ENCODE measurements around the gene SLC10A1. TPM values are rescaled to one million over a fixed set of nuclear protein-coding genes. Genes with fewer than 3 reads are reported as not detected.

SLC10A1 gene
- total RNA-seq, 4 donors from 2014 or later = not detected

GRCh38 chr14:69780952-69781351, 16.1 kb downstream of the SLC10A1 start:
- no peak for TF ChIP-seq CTCF (IDR thresholded peaks at IDR 0.05)
- ATAC-seq (ENCODE audit: low FRiP score) (no peak), DNase-seq (ENCODE audit: low spot score) (no peak)

- TF ChIP-seq CTCF (IDR thresholded peaks at IDR 0.05) = no peak
- no peak for ATAC-seq (ENCODE audit: low FRiP score)
- DNase-seq (ENCODE audit: low spot score) = no peak
Observed at GRCh38 chr14:69780092-69780491, 16.9 kb downstream of the SLC10A1 start.

- no peak for TF ChIP-seq CTCF (IDR thresholded peaks at IDR 0.05)
- ATAC-seq (ENCODE audit: low FRiP score) (no peak), DNase-seq (ENCODE audit: low spot score) (no peak)
Observed at GRCh38 chr14:69779088-69779487, 18.0 kb downstream of the SLC10A1 start.

GRCh38 chr14:69776875-69777453, 20.1 kb downstream of the SLC10A1 start:
- TF ChIP-seq CTCF (IDR thresholded peaks at IDR 0.05) = no peak
- DNase-seq (ENCODE audit: low spot score) (no peak), ATAC-seq (ENCODE audit: low FRiP score) (no peak)

GRCh38 chr14:69775012-69775411, 22.0 kb downstream of the SLC10A1 start:
- TF ChIP-seq CTCF (IDR thresholded peaks at IDR 0.05) = no peak
- ATAC-seq (ENCODE audit: low FRiP score) = no peak

GRCh38 chr14:69773571-69774276, 23.3 kb downstream of the SLC10A1 start:
- ATAC-seq (ENCODE audit: low FRiP score) = no peak
- no peak for DNase-seq (ENCODE audit: low spot score)
- TF ChIP-seq CTCF (IDR thresholded peaks at IDR 0.05) = no peak

More at GRCh38 chr14:69775012-69775411, 22.0 kb downstream of the SLC10A1 start:
- DNase-seq (ENCODE audit: low spot score) = no peak

Data from omental fat pad (tissue), 4 donors.